Chondrocyte (in vitro differentiated cells): Measurements from ENCODE around the gene LURAP1L. TPM values are rescaled to one million over a fixed set of nuclear protein-coding genes. Genes with fewer than 3 reads are reported as not detected.
A peak's percentile ranks its signal among the peaks of the same experiment; 100 is the strongest.

ENCODE experiments used
- DNase-seq: peaks from one replicate; pipeline ENCODE4 v3.0.0; 2021; ENCODE audit warnings: mixed read lengths, low spot score
- H3K27ac Mint-ChIP-seq: one replicate; pipeline ENCODE4 v1.8.0; 2021; ENCODE audit warnings: mild to moderate bottlenecking, moderate library complexity, mixed read lengths; ENCODE audit not compliant: unreplicated experiment
- H3K27me3 Mint-ChIP-seq: 2 replicates; pipeline ENCODE4 v1.8.0; 2021; ENCODE audit warnings: low read depth, mixed read lengths
- H3K36me3 Mint-ChIP-seq: 2 replicates; pipeline ENCODE4 v1.8.0; 2021; ENCODE audit warnings: low read depth, mixed read lengths
- H3K4me1 Mint-ChIP-seq: 2 replicates; pipeline ENCODE4 v1.8.0; 2021; ENCODE audit warnings: low read depth, mild to moderate bottlenecking, mixed read lengths
- H3K4me3 Mint-ChIP-seq: one replicate; pipeline ENCODE4 v1.8.0; 2021; ENCODE audit warnings: mild to moderate bottlenecking, moderate library complexity, mixed read lengths; ENCODE audit not compliant: unreplicated experiment
- H3K9me3 Mint-ChIP-seq: 2 replicates; pipeline ENCODE4 v1.8.0; 2021; ENCODE audit warnings: low read depth, mixed read lengths
- total RNA-seq: library from RNA; stranded (reverse); gene quantifications from 3 replicates; pipeline ENCODE4 v1.2.1, GENCODE V29; 2021
- TF ChIP-seq, protein P1 (sequence below): fragments of 200-600 bp; sonication (generic); IDR thresholded peaks from 2 replicates; pipeline ENCODE4 v1.5.0; 2021; ENCODE audit warnings: antibody characterized with exemption, mild to moderate bottlenecking, moderate library complexity

LURAP1L gene
- total RNA-seq, 1 donor from 2014 or later: 67.4 TPM

DNA sequence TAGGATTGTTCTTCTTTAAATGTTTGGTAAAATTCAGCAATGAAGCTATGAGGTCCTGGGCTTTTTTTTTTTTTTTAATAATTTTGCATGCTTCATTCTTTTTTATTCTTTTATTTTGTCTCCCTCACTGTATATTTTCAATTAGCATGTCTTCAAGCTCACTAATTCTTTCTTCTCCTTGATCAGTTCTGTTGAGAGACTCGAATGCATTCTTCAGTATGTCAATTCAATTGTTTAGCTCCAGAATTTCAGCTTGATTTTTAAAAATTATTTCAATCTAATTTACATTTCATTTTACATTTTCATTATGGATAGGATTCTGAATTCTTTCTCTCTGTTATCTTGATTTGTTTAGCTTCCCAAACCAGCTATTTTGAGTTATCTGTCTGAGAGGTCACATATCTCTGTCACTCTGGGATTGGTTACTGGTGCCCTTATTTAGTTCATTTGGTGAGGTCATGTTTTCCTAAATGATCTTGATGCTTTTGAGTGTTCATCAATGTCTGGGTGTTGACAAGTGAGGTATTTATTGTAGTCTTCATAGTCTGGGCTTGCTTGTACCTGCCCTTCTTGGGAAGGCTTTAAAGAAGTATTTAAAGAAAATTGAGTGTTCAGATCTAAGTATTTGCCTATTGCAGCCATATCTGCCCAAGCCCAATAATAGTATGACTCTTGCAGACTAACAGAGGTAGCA is 9.1 kb downstream of the LURAP1L start:
- no peak for DNase-seq
- Mint-ChIP-seq H3K9me3 (peaks cover 30% of the 10 kb centered on the region), H3K36me3 (peaks cover 32% of the 10 kb centered on the region), H3K27me3 (no peaks in the 10 kb centered on the region), H3K4me1 (peaks cover 80% of the 10 kb centered on the region), H3K27ac (peak overlapping the region; percentile 99), H3K4me3 (peak overlapping the region; percentile 30)
- TF ChIP-seq, protein P1, sequence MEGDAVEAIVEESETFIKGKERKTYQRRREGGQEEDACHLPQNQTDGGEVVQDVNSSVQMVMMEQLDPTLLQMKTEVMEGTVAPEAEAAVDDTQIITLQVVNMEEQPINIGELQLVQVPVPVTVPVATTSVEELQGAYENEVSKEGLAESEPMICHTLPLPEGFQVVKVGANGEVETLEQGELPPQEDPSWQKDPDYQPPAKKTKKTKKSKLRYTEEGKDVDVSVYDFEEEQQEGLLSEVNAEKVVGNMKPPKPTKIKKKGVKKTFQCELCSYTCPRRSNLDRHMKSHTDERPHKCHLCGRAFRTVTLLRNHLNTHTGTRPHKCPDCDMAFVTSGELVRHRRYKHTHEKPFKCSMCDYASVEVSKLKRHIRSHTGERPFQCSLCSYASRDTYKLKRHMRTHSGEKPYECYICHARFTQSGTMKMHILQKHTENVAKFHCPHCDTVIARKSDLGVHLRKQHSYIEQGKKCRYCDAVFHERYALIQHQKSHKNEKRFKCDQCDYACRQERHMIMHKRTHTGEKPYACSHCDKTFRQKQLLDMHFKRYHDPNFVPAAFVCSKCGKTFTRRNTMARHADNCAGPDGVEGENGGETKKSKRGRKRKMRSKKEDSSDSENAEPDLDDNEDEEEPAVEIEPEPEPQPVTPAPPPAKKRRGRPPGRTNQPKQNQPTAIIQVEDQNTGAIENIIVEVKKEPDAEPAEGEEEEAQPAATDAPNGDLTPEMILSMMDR: no peak

DNA sequence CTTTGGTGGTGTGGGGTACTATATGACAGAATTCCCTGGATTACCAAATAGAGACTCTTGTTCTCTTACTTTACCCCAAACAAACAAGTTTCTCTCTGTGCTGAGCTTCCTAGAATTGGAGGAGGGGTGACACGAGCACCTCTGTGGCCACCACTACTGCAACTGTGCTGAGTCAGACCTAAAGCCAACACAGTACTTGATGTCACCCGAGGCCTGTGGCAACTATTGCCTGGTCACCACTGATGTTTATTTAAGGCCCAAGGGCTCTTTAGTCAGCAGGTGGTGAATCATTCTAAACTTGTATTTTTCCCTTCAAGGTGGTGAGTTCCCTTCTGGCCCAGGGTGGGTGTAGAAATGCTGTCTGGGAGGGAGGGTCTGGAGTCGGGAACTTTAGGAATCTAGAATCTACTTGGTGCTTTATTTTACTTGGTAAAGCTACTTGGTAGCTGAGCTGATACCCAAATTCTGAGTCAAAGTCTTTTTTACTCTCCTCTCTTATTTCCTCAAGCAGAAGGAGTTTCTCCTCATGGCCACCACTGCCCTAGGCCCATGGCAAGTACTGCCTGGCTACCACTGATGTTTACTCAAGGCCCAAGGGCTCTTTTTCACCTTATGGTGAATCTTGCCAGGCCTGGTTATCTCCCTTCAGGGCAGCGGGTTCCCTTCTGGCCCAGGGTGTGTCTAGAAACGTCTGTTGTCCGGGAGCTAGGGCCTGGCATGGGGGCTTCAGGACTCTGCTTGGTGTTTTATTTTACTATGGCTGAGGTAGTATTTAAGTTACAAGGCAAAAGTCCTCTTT is 9.8 kb downstream of the LURAP1L start:
- H3K4me3 Mint-ChIP-seq: peak overlapping the region; percentile 44

DNA sequence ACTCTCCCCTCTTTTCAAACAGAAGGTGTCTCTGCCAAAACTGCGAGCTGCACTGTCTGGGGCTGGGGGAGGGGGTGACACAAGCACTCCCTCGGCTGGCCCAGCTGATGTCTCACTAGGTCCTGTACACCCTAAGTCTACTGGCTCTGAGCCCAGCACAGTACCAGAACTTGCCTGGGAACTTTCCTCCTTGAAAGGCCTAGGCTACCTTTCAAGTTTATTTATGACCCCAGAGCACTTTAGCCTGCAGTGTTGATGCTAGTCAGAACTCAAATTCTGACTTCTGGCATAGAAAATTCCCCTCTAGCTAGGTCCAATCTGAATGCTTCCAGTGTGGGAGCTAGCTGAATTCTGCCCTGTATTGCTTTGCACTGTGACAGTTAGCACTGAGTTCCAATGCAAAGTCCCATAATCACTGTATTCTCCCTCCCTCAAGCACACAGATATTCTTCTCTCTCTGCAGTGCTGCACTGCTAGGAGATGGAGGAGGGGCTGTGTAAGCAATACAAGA is 10.5 kb downstream of the LURAP1L start:
- peaks cover 81% of the 10 kb centered on the region for H3K4me1 Mint-ChIP-seq
- H3K4me3 Mint-ChIP-seq: peak overlapping the region; percentile 44
- peaks cover 30% of the 10 kb centered on the region for H3K9me3 Mint-ChIP-seq
- peak overlapping the region; percentile 99 for H3K27ac Mint-ChIP-seq
- H3K27me3 Mint-ChIP-seq: no peaks in the 10 kb centered on the region
- TF ChIP-seq, protein P1: no peak
- no peak for DNase-seq
- peaks cover 24% of the 10 kb centered on the region for H3K36me3 Mint-ChIP-seq

More for the DNA sequence above, 9.8 kb downstream of the LURAP1L start:
- Mint-ChIP-seq H3K9me3 (peaks cover 30% of the 10 kb centered on the region), H3K4me1 (peaks cover 81% of the 10 kb centered on the region), H3K27me3 (no peaks in the 10 kb centered on the region), H3K36me3 (peaks cover 30% of the 10 kb centered on the region), H3K27ac (peak overlapping the region; percentile 99)
- DNase-seq: no peak
- TF ChIP-seq, protein P1: no peak

DNA sequence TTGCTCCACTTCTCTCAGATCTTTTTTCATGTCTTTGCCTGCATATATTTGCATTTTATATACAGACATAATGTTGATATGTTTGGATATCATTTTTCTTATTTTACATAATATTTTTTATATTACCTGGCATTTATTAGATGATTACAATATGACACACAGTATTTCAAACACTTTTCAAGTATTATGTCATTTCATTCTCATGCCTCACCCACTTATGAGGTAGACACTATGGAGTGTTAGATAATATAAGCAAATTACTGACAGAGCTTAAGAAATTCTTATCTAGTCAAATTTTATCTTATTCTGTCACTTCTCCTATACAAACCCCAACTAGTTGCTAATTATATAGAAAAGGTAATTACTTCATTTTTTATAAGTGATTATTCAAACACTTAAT is 11.1 kb downstream of the LURAP1L start:
- H3K4me1 Mint-ChIP-seq: peaks cover 87% of the 10 kb centered on the region
- peaks cover 30% of the 10 kb centered on the region for H3K9me3 Mint-ChIP-seq
- TF ChIP-seq, protein P1: no peak
- peaks cover 24% of the 10 kb centered on the region for H3K36me3 Mint-ChIP-seq
- no peak for DNase-seq
- no peak overlapping the region for H3K4me3 Mint-ChIP-seq
- H3K27me3 Mint-ChIP-seq: no peaks in the 10 kb centered on the region
- H3K27ac Mint-ChIP-seq: peak overlapping the region; percentile 99

DNA sequence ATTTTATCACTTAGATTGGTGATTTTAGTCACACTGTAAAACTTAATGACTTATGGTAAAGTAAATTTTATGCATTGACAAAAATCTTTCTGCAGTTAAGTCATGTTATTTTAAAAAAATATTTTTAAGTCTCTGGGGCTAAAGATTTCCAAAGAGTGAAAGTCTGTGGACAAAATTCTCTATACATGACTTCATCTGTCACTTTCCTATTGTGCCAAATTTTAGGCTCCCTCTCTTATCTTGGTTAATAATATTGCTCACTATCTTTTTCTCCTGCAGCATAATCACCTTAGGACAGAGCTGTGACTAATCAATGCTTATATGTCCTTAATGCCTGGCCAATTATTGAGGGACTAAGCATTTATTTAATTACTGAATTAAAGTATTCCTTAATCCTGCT is 15.2 kb downstream of the LURAP1L start:
- peak overlapping the region; percentile 85 for H3K27ac Mint-ChIP-seq
- peaks cover 2% of the 10 kb centered on the region for H3K36me3 Mint-ChIP-seq
- DNase-seq: no peak
- peaks cover 87% of the 10 kb centered on the region for H3K4me1 Mint-ChIP-seq
- TF ChIP-seq, protein P1: no peak
- H3K4me3 Mint-ChIP-seq: peak overlapping the region; percentile 13
- no peaks in the 10 kb centered on the region for H3K9me3 Mint-ChIP-seq
- no peaks in the 10 kb centered on the region for H3K27me3 Mint-ChIP-seq
